H9 (cell line): ENCODE data around the gene HSD11B1. TPM values are rescaled to one million over a fixed set of nuclear protein-coding genes. Genes with fewer than 3 reads are reported as not detected.
A peak's percentile ranks its signal among the peaks of the same experiment; 100 is the strongest.

Experiments used
- DNase-seq: peaks from one replicate; pipeline ENCODE4 v3.0.0-alpha.2; 2017
- H2AFZ ChIP-seq: one replicate; pipeline ENCODE4 v1.6.1; 2013; ENCODE audit warnings: mild to moderate bottlenecking, low read length, control low read depth, moderate library complexity
- H2AK5ac ChIP-seq: 2 replicates; pipeline ENCODE4 v1.6.1; 2013; ENCODE audit warnings: low read length, control low read depth, mixed read lengths; ENCODE audit not compliant: insufficient read length
- H2BK120ac ChIP-seq: one replicate; pipeline ENCODE4 v1.6.1; 2013; ENCODE audit warnings: low read depth, mild to moderate bottlenecking, low read length, control low read depth, inconsistent platforms; ENCODE audit not compliant: poor library complexity, severe bottlenecking
- H2BK12ac ChIP-seq: 2 replicates; pipeline ENCODE4 v1.6.1; 2013; ENCODE audit warnings: low read length, control low read depth, mixed read lengths, low read depth; ENCODE audit not compliant: insufficient read length
- H2BK15ac ChIP-seq: 2 replicates; pipeline ENCODE4 v1.6.1; 2013; ENCODE audit warnings: low read depth, low read length, control low read depth
- H2BK20ac ChIP-seq: one replicate; pipeline ENCODE4 v1.6.1; 2013; ENCODE audit warnings: low read depth, mild to moderate bottlenecking, low read length, control low read depth, inconsistent platforms; ENCODE audit not compliant: poor library complexity, severe bottlenecking
- H2BK5ac ChIP-seq: 2 replicates; pipeline ENCODE4 v1.6.1; 2013; ENCODE audit warnings: low read length, control low read depth, mixed read lengths; ENCODE audit not compliant: insufficient read length
- H3K14ac ChIP-seq: 2 replicates; pipeline ENCODE4 v1.6.1; 2013; ENCODE audit warnings: low read length, control low read depth; ENCODE audit not compliant: insufficient read depth
- H3K18ac ChIP-seq: 2 replicates; pipeline ENCODE4 v1.6.1; 2013; ENCODE audit warnings: low read depth, mild to moderate bottlenecking, mixed read lengths, low read length, control low read depth; ENCODE audit not compliant: insufficient read length
- H3K23ac ChIP-seq: 2 replicates; pipeline ENCODE4 v1.6.1; 2013; ENCODE audit warnings: low read length, control low read depth, mixed read lengths, low read depth; ENCODE audit not compliant: insufficient read length
- H3K23me2 ChIP-seq: 2 replicates; pipeline ENCODE4 v1.6.1; 2013; ENCODE audit warnings: low read depth, mild to moderate bottlenecking, mixed read lengths, low read length, control low read depth; ENCODE audit not compliant: insufficient read length, poor library complexity, severe bottlenecking
- H3K27ac ChIP-seq: 2 replicates; pipeline ENCODE4 v1.5.1; 2013; ENCODE audit warnings: low read length, control low read depth, mixed read lengths, low read depth; ENCODE audit not compliant: insufficient read length
- H3K27me3 ChIP-seq: 2 replicates; pipeline ENCODE4 v1.6.1; 2013; ENCODE audit warnings: low read length, control low read depth, inconsistent platforms; ENCODE audit not compliant: insufficient read depth
- H3K4ac ChIP-seq: 2 replicates; pipeline ENCODE4 v1.6.1; 2013; ENCODE audit warnings: low read depth, mild to moderate bottlenecking, control low read depth, inconsistent platforms, low read length, moderate library complexity
- H3K4me1 ChIP-seq: 2 replicates; pipeline ENCODE4 v1.6.1; 2013; ENCODE audit warnings: low read length, control low read depth, inconsistent platforms; ENCODE audit not compliant: insufficient read depth
- H3K4me2 ChIP-seq: 2 replicates; pipeline ENCODE4 v1.6.1; 2013; ENCODE audit warnings: low read length, control low read depth, mixed read lengths; ENCODE audit not compliant: insufficient read length, insufficient read depth
- H3K56ac ChIP-seq: 2 replicates; pipeline ENCODE4 v1.6.1; 2013; ENCODE audit warnings: low read depth, mild to moderate bottlenecking, mixed read lengths, low read length, control low read depth; ENCODE audit not compliant: insufficient read length
- H3K79me1 ChIP-seq: 2 replicates; pipeline ENCODE4 v1.6.1; 2013; ENCODE audit warnings: low read depth, mild to moderate bottlenecking, moderate library complexity, low read length, control low read depth, inconsistent platforms; ENCODE audit not compliant: insufficient read depth, poor library complexity, severe bottlenecking
- H3K79me2 ChIP-seq: 2 replicates; pipeline ENCODE4 v1.6.1; 2013; ENCODE audit warnings: low read length, control low read depth, inconsistent platforms; ENCODE audit not compliant: insufficient read depth
- H3K9ac ChIP-seq: 2 replicates; pipeline ENCODE4 v1.6.1; 2013; ENCODE audit warnings: low read length, control low read depth, mixed read lengths; ENCODE audit not compliant: insufficient read length; ENCODE audit errors: extremely low read depth
- H3K9me3 ChIP-seq: one replicate; pipeline ENCODE4 v1.6.1; 2013; ENCODE audit warnings: low read depth, low read length, inconsistent platforms; ENCODE audit not compliant: control insufficient read depth
- H3T11ph ChIP-seq: one replicate; pipeline ENCODE4 v1.6.1; 2013; ENCODE audit warnings: mild to moderate bottlenecking, low read length, control low read depth, inconsistent platforms
- H4K20me1 ChIP-seq: one replicate; pipeline ENCODE4 v1.6.1; 2013; ENCODE audit not compliant: control insufficient read depth, insufficient read length, insufficient read depth
- H4K5ac ChIP-seq: 2 replicates; pipeline ENCODE4 v1.6.1; 2013; ENCODE audit warnings: low read depth, mild to moderate bottlenecking, mixed read lengths, low read length, control low read depth; ENCODE audit not compliant: insufficient read length
- H4K8ac ChIP-seq: replicated peaks from 2 replicates; pipeline ENCODE4 v1.6.1; 2013; ENCODE audit warnings: low read length, control low read depth, mixed read lengths, low read depth; ENCODE audit not compliant: insufficient read length
- H4K91ac ChIP-seq: 2 replicates; pipeline ENCODE4 v1.6.1; 2013; ENCODE audit warnings: low read depth, mild to moderate bottlenecking, moderate library complexity, mixed read lengths, low read length, control low read depth; ENCODE audit not compliant: insufficient read length
- H3K27ac Mint-ChIP-seq, 3 experiments: 2 replicates in 2 of 3; 3 replicates in 1 of 3; pipeline ENCODE4 v1.8.0; 2020 to 2021; ENCODE audit warnings: mixed read lengths in 3 of 3, mild to moderate bottlenecking in 1 of 3, moderate library complexity in 1 of 3
- H3K27me3 Mint-ChIP-seq: 2 replicates; pipeline ENCODE4 v1.8.0; 2021; ENCODE audit warnings: low read depth, mild to moderate bottlenecking, moderate library complexity, mixed read lengths
- H3K36me3 Mint-ChIP-seq, 3 experiments: 2 replicates in 2 of 3; 3 replicates in 1 of 3; pipeline ENCODE4 v1.8.0; 2020 to 2021; ENCODE audit warnings: low read depth in 3 of 3, mixed read lengths in 3 of 3; ENCODE audit not compliant: insufficient read depth in 1 of 3
- H3K4me1 Mint-ChIP-seq, 2 experiments: 2 replicates each; pipeline ENCODE4 v1.8.0; 2020; ENCODE audit warnings: mixed read lengths in 2 of 2
- H3K4me3 Mint-ChIP-seq, 2 experiments: 2 replicates in 1 of 2; 3 replicates in 1 of 2; pipeline ENCODE4 v1.8.0; 2020 to 2021; ENCODE audit warnings: mild to moderate bottlenecking in 2 of 2, mixed read lengths in 2 of 2, moderate library complexity in 1 of 2
- H3K9me3 Mint-ChIP-seq, 2 experiments: 2 replicates in 1 of 2; 3 replicates in 1 of 2; pipeline ENCODE4 v1.8.0; 2020; ENCODE audit warnings: mild to moderate bottlenecking in 2 of 2, mixed read lengths in 2 of 2, moderate library complexity in 1 of 2
- CTCF ChIP-seq: fragments of 200-600 bp; sonication (generic); conservative IDR thresholded peaks from 3 replicates; pipeline ENCODE4 v1.8.0; 2021; ENCODE audit warnings: antibody characterized with exemption, mild to moderate bottlenecking
- WGBS: extraction: QIAGEN DNeasy Blood & Tissue Kit; methylation state at CpG from one replicate; pipeline ENCODE4 v1.1.7; 2013; ENCODE audit warnings: missing lambda C conversion rate, low lambda C conversion rate, mixed read lengths; ENCODE audit not compliant: insufficient read length; ENCODE audit errors: extremely low coverage; 5-methylcytosine and 5-hydroxymethylcytosine counted together
- total RNA-seq: library from RNA; stranded (reverse); gene quantifications from 2 replicates; pipeline ENCODE4 v1.2.1, GENCODE V29; 2021

Gene HSD11B1
- total RNA-seq, 1 experiment from 2014 or later = not detected

- no peak overlapping the region for H2AFZ ChIP-seq
- no peak for TF ChIP-seq CTCF
- H2AK5ac ChIP-seq = no peak overlapping the region
- no peaks in the 10 kb centered on the region for H3K4me1 ChIP-seq
- H2BK15ac ChIP-seq = no peak overlapping the region
- H4K91ac ChIP-seq = no peak overlapping the region
- no peak overlapping the region for H3K18ac ChIP-seq
- H3K23ac ChIP-seq = no peak overlapping the region
- H3K9me3 ChIP-seq = no peaks in the 10 kb centered on the region
- no peak overlapping the region for H2BK120ac ChIP-seq
- no peaks in the 10 kb centered on the region for H4K20me1 ChIP-seq
- H3K4me1 Mint-ChIP-seq = peaks cover 0 to 3% of the 10 kb centered on the region in 2 experiments; a peak in 1 of 4 replicates
- H3K79me1 ChIP-seq = no peaks in the 10 kb centered on the region
- H3K9me3 Mint-ChIP-seq = no peaks in the 10 kb centered on the region
- no peaks in the 10 kb centered on the region for H3K27me3 ChIP-seq
- H3K79me2 ChIP-seq = no peaks in the 10 kb centered on the region
- H3K56ac ChIP-seq = no peak overlapping the region
- H3K23me2 ChIP-seq = no peaks in the 10 kb centered on the region
- no peaks in the 10 kb centered on the region for H3K36me3 Mint-ChIP-seq
- H4K8ac ChIP-seq = no peak overlapping the region
- H2BK5ac ChIP-seq = no peak overlapping the region
- H3K14ac ChIP-seq = no peak overlapping the region
- H3T11ph ChIP-seq = no peak overlapping the region
- no peak overlapping the region for H3K9ac ChIP-seq
- H2BK12ac ChIP-seq = no peak overlapping the region
- H3K27ac Mint-ChIP-seq = peak overlapping the region in 1 of 3 experiments; percentile 21; a peak in 1 of 7 replicates
- WGBS = no CpG with 5 or more reads among the region's 4 CpGs
- H2BK20ac ChIP-seq = no peak overlapping the region
- peaks cover 19% of the 10 kb centered on the region for H3K27me3 Mint-ChIP-seq
- H3K27ac ChIP-seq = no peak overlapping the region
- no peak overlapping the region for H3K4ac ChIP-seq
- DNase-seq = peak; percentile 33
- H4K5ac ChIP-seq = no peak overlapping the region
- H3K4me2 ChIP-seq = no peak overlapping the region
- H3K4me3 Mint-ChIP-seq = no peak overlapping the region
Measured at GRCh38 chr1:209685821-209686220, 18.8 kb upstream of the HSD11B1 start.
